ENCODE data around the gene SMC6.

Gene SMC6, protein sequence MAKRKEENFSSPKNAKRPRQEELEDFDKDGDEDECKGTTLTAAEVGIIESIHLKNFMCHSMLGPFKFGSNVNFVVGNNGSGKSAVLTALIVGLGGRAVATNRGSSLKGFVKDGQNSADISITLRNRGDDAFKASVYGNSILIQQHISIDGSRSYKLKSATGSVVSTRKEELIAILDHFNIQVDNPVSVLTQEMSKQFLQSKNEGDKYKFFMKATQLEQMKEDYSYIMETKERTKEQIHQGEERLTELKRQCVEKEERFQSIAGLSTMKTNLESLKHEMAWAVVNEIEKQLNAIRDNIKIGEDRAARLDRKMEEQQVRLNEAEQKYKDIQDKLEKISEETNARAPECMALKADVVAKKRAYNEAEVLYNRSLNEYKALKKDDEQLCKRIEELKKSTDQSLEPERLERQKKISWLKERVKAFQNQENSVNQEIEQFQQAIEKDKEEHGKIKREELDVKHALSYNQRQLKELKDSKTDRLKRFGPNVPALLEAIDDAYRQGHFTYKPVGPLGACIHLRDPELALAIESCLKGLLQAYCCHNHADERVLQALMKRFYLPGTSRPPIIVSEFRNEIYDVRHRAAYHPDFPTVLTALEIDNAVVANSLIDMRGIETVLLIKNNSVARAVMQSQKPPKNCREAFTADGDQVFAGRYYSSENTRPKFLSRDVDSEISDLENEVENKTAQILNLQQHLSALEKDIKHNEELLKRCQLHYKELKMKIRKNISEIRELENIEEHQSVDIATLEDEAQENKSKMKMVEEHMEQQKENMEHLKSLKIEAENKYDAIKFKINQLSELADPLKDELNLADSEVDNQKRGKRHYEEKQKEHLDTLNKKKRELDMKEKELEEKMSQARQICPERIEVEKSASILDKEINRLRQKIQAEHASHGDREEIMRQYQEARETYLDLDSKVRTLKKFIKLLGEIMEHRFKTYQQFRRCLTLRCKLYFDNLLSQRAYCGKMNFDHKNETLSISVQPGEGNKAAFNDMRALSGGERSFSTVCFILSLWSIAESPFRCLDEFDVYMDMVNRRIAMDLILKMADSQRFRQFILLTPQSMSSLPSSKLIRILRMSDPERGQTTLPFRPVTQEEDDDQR

DNA sequence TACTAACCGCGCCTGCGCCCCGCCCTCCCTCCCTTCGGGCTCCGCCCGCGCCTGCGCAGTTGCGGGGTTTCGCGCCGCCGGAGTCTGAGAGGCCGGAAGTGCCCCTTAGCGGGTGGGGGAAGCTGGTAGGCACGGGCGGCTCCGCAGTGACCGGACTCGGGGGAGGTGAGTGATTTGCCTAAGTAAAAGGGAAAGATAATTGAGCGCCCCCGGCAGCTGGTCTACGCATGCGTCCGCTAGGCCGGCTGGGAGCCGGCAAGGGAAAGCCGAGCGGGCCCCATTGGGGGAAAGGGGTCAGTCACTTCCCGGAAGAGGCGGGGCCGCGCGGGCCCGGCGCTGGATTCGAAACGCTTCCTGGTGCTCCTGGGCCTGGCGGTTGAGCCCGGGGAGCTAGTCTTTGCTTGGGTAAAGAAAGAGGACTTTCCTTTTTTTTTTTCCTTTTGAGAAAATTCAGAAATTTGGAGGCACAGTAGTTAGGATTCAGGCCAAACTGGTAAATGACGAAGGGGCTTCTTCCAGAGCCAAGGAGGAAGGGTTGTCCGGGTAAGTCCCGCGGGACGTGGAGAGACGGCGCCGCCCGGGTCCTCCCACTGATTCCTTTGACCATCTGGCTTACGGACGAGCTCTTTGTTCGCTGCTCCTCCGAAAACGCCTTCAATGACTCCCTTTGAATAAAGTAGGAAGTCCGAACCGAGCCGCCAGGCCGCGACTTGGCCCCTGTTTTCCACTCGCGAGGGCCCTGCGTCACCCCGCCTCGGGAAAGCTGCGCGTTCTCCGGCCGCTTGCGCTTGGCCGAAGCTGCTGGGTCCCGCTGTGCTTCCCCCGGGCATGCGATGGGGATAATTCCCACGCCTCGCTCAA lies at the start of gene SMC6, which contains the start of gene GEN1:
SMC6 (minus strand) TSS at position 8 of the 861 bp plus-strand sequence. CDS start 7,864 bp downstream, outside the sequence.
GEN1 (plus strand) TSS at position 336 of the 861 bp plus-strand sequence. CDS start 5,806 bp downstream, outside the sequence.
- peak; percentile 97 for DNase-seq

DNA sequence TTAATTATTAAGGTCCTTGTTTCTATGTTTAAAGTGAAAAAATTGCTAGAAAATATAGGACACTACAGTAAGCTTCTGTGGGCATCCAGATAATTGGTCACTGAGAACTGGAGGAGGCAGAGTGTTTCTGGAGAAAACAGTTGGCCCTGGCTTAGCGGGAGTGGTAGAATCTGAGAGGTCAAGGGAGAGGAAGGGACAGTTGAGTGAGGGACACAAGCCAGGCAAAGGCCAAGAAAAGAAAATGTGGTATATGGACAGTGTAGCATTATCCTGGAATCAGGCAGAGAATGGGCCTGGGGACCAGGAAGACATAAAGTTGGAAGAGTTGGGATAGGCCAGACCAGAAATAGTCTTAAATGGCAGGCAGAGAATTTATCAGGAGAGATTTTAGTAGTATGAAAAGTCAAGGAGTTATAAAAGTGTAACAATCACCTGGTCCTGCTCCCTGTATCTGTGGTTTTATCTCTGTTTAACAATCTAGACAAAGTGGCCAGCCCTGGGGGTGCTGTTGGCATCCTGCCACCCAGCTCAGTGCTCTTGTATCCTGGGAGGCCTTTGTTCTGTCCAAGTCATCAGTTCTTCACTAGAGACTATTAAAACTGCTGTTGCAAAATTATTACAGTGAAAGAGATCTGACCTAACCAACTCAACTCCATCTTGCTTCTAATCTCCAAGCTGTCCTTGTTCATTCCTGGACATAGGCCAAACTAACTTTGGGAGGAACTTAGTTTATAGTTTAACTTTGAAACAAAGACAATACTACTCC lies 47.3 kb upstream of the SMC6 start:
- DNase-seq, result peak; percentile 16

GRCh38 chr2:17800219-17800618 lies 46.6 kb upstream of the SMC6 start:
- peak; percentile 51 for DNase-seq

- no peak for DNase-seq
Observed at GRCh38 chr2:17799301-17800120, 45.9 kb upstream of the SMC6 start.

- DNase-seq, result no peak
Observed at GRCh38 chr2:17798338-17798737, 44.7 kb upstream of the SMC6 start.

DNA sequence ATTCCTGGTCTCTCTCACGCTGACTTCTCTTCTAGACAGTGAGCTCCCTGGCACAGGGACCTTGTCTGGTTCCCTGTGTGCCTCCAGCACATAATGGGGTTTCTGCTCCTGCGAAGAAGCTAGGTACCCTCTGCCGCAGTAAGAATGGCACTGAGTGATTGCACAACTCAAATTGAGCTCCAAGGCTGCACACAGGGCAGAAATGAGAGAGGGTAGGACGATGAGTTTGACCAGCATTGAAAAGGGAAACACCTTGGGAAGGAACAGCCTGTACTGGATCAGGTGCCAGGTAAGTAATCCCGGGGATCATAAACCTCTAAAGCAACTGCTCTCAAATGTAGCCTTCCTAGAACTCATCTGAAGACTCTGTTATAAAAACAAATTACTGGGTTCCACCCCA lies 41.7 kb upstream of the SMC6 start:
- DNase-seq, result no peak

- DNase-seq, result no peak
Observed at GRCh38 chr2:17793803-17794354, 40.3 kb upstream of the SMC6 start.

GRCh38 chr2:17793296-17793695 lies 39.7 kb upstream of the SMC6 start:
- DNase-seq, result no peak

GRCh38 chr2:17792515-17792914 lies 38.9 kb upstream of the SMC6 start:
- no peak for DNase-seq

DNA sequence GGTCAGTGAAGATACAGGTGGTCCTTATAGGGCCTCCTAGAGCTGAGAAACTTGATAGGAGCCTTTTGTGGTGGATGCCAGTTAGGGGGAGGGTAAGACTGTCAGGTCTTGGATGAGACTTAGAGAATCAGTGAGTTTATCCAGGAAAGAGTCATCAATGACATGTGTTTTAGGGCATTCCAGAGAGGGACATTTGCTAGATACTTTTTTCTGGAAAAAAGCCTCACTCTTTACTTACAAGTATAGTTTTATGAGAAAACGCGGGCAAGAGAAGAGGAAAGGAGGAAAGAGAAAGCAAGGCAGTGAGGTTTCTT lies 38.2 kb upstream of the SMC6 start:
- no peak for DNase-seq

DNA sequence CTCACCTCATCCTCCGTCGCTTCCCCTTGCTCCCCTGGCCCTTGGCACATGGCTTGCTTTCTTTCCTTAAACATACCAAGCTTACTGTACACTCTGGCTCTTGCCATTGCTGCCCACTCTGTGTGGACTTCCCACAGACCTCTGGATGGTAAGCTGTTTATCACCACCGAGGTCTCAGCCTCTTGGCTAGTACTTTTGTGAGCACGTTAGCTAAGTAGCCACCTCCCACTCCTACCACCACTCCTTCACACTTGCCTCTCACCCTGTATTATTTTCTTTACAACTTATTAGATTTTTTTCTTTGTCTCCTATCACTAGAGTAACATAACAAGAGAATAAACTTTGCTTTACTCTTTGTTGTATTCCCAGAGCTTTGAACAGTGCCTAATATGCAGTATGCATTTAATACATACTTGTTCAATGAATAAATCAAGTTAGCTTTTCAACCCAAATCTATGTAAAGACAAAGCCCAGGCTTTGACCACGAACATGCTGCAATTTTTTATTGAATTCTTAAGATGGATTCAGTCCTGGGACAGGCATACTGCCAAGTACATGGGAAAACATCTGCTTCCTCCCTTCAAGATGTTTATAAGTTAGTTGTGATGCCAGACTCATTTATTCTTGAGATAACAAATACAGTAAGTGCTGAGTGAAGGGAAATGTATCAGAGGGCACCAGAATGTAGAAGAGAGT lies 37.7 kb upstream of the SMC6 start:
- no peak for DNase-seq

- DNase-seq, result no peak
Observed at GRCh38 chr2:17790536-17790935, 36.9 kb upstream of the SMC6 start.

DNA sequence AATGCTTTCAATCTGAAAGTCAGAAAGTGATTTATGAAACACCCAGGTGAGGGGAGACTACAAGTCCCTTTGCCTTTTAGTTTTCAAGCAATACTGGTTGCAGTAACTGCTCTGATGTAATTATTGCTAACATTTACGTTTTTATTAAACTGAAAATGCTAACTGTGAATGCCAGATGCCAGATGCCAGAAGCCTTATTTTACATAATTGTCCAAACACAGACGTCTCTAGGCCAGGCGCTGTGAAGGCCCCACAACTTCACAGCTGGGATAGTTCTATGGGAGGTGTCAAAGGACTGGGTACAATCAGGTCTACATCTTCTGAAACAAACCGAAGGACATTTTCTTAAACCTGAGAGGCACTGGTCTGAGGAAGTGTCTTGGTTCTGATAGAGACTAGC lies 35.2 kb upstream of the SMC6 start:
- DNase-seq, result no peak

DNA sequence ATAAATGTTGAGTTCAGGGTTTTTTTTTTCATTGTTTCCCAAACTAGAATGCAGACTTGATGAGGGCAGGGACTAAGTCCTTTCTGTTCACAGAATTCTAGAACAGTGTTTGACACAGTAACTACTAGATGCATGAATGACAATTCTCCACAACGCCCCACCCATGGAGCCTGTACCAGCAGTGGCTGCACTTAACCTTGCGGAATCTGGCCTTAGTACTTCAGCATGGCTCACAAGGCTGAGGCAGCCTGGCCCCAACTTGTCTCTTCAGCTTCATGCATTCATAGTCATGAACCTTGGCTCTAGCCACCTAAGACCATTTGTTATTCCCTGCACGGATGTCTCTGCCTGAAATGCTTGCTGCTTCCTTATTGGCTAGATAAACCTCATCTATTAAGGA lies 33.1 kb upstream of the SMC6 start:
- DNase-seq, result no peak

GRCh38 chr2:17781482-17781881 lies 27.9 kb upstream of the SMC6 start:
- DNase-seq, result no peak

DNA sequence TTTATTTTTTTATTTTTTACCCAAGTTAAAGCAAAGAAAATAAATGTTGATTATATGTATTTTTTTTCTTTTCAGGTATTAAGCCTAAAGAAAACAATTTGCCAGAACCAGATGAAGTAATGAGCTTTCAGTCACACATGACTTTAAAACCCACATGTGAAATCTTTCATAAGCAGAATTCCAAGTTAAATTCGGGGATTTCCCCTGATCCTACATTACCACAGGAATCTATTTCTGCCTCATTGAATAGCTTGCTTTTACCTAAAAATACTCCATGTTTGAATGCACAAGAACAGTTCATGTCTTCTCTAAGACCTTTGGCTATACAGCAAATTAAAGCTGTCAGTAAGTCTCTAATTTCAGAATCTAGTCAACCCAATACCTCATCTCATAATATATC lies 26.9 kb upstream of the SMC6 start:
- DNase-seq, result no peak

DNA sequence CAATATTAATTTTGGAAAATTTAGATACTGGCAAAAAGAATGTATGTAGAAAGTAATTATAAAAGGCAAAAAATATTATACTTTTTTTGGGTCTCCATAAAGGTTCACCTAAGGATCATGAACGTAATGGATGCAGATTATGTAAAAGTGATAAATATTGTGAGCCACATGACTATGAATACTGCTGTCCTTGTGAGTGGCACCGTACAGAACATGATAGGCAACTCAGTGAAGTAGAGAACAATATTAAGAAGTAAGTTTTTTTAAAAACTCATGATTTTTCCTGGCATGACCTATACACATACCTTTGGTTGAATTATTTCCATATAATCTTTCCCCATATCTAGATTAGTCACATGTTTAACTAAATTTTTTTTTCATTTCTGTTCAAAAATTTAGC lies 18.9 kb upstream of the SMC6 start:
- no peak for DNase-seq

GRCh38 chr2:17771956-17772355 lies 18.3 kb upstream of the SMC6 start:
- DNase-seq, result no peak

DNA sequence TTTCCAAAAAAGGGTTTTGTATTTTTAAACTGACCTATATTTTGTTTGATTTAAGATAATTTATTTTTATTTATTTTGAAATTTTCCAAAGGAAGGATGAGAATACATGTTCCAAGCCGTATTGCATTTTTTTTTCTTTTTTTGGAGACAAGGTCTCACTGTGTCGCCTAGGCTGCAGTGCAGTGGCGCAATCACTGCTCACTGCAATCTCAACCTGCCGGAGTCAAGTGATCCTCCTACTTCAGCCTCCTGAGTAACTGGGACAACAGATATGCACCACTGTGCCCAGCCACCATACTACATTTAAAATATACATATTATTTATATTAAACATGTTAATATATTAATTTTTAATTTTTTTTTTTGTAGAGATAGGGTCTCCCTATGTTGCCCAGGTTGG lies 15.3 kb upstream of the SMC6 start:
- no peak for DNase-seq

DNA sequence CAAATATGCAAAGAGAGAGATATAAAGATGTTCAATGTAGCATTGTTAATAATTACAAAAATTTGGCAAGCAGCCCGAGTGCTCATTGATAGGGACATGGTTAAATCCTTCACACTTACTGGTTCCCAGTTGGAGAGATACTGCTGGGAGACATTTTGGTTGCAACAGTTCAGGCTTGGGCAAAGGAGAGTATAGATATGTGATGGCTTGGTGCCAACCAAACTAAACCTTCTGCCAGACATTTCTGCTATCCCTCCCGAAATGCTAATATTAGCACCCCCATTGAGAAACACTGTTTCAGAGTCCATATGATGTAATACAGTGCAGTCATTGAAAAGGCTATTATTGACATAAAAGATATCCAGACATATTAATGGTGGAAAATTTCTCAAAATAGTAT lies 11.8 kb upstream of the SMC6 start:
- no peak for DNase-seq

All from NCI-H146 (cell line).